Liver (tissue), 9 donors: Measurements from ENCODE around the gene SIGLEC9. TPM values are rescaled to one million over a fixed set of nuclear protein-coding genes. Genes with fewer than 3 reads are reported as not detected.
A peak's percentile ranks its signal among the peaks of the same experiment; 100 is the strongest.

Source experiments
- DNase-seq: peaks from one replicate; pipeline ENCODE4 v3.0.0-alpha.2; 2017; ENCODE audit warnings: low spot score
- H3K27ac ChIP-seq, 2 donors: one replicate each; pipeline ENCODE4 v1.7.0; 2013; ENCODE audit warnings: inconsistent platforms in 2 of 2, low read length in 2 of 2, control low read depth in 1 of 2, low read depth in 1 of 2, mild to moderate bottlenecking in 1 of 2
- H3K27me3 ChIP-seq, 4 donors: one replicate each; pipeline versions ENCODE4 v1.6.1 to v1.7.0; 2013; ENCODE audit warnings: low read length in 3 of 4, inconsistent platforms in 1 of 4, mild to moderate bottlenecking in 1 of 4, moderate library complexity in 1 of 4; ENCODE audit not compliant: control insufficient read depth in 4 of 4, insufficient read depth in 4 of 4
- H3K36me3 ChIP-seq, 4 donors: one replicate each; pipeline versions ENCODE4 v1.6.1 to v1.7.0; 2013; ENCODE audit warnings: low read length in 3 of 4, mild to moderate bottlenecking in 3 of 4, low read depth in 1 of 4, moderate library complexity in 1 of 4; ENCODE audit not compliant: control insufficient read depth in 4 of 4, insufficient read depth in 3 of 4
- H3K4me1 ChIP-seq, 4 donors: one replicate each; pipeline versions ENCODE4 v1.6.1 to v1.7.0; 2013; ENCODE audit warnings: low read length in 3 of 4, mild to moderate bottlenecking in 3 of 4, moderate library complexity in 1 of 4; ENCODE audit not compliant: control insufficient read depth in 4 of 4, insufficient read depth in 4 of 4
- H3K4me3 ChIP-seq, 3 donors: one replicate each; pipeline versions ENCODE4 v1.6.1 to v1.7.0; 2013; ENCODE audit warnings: low read length in 3 of 3, control low read depth in 1 of 3, low read depth in 1 of 3, mild to moderate bottlenecking in 1 of 3
- H3K9ac ChIP-seq, 2 donors: one replicate each; pipeline ENCODE4 v1.7.0; 2013; ENCODE audit warnings: low read length in 2 of 2, mild to moderate bottlenecking in 2 of 2, moderate library complexity in 2 of 2, control low read depth in 1 of 2, low read depth in 1 of 2
- H3K9me3 ChIP-seq, 4 donors: one replicate each; pipeline versions ENCODE4 v1.6.1 to v1.7.0; 2013; ENCODE audit warnings: low read length in 3 of 4; ENCODE audit not compliant: control insufficient read depth in 4 of 4
- ATF3 ChIP-seq: IDR thresholded peaks from 2 replicates; pipeline ENCODE4 v1.6.1; 2016; ENCODE audit warnings: antibody characterized with exemption
- CTCF ChIP-seq: fragments of 150-350 bp; IDR thresholded peaks from 2 replicates; pipeline ENCODE4 v1.5.1; 2017; ENCODE audit warnings: improper control_type of control experiment, low read depth, low read length; ENCODE audit not compliant: missing input control
- EGR1 ChIP-seq, 2 donors: IDR thresholded peaks; 2 replicates each; pipeline ENCODE4 v1.6.1; 2016 to 2018; ENCODE audit warnings: antibody characterized with exemption in 2 of 2, low read depth in 2 of 2
- FOXA1 ChIP-seq: IDR thresholded peaks from 2 replicates; pipeline ENCODE4 v1.6.1; 2016; ENCODE audit warnings: antibody characterized with exemption
- FOXA2 ChIP-seq: IDR thresholded peaks from 2 replicates; pipeline ENCODE4 v1.6.1; 2016; ENCODE audit warnings: antibody characterized with exemption
- GABPA ChIP-seq, 2 donors: IDR thresholded peaks in 1 of 2; conservative IDR thresholded peaks in 1 of 2; 2 replicates each; pipeline ENCODE4 v1.6.1; 2016; ENCODE audit warnings: antibody characterized with exemption in 2 of 2, mild to moderate bottlenecking in 1 of 2, moderate library complexity in 1 of 2
- HNF4A ChIP-seq, 2 donors: conservative IDR thresholded peaks; 2 replicates each; pipeline ENCODE4 v1.6.1; 2016; ENCODE audit warnings: antibody characterized with exemption in 2 of 2, mild to moderate bottlenecking in 2 of 2
- HNF4G ChIP-seq: IDR thresholded peaks from 2 replicates; pipeline ENCODE4 v1.6.1; 2016; ENCODE audit warnings: antibody characterized with exemption
- JUND ChIP-seq, 2 donors: IDR thresholded peaks; 2 replicates each; pipeline ENCODE4 v1.6.1; 2016; ENCODE audit warnings: antibody characterized with exemption in 2 of 2
- MAX ChIP-seq: IDR thresholded peaks from 2 replicates; pipeline ENCODE4 v1.6.1; 2016; ENCODE audit warnings: antibody characterized with exemption
- NR2F2 ChIP-seq: IDR thresholded peaks from 2 replicates; pipeline ENCODE4 v1.6.1; 2016; ENCODE audit warnings: antibody characterized with exemption
- RAD21 ChIP-seq, 2 donors: IDR thresholded peaks; 2 replicates each; pipeline ENCODE4 v1.6.1; 2016; ENCODE audit warnings: antibody characterized with exemption in 2 of 2, mild to moderate bottlenecking in 2 of 2
- REST ChIP-seq: IDR thresholded peaks from 2 replicates; pipeline ENCODE4 v1.6.1; 2016; ENCODE audit warnings: antibody characterized with exemption, mild to moderate bottlenecking
- SP1 ChIP-seq: IDR thresholded peaks from 2 replicates; pipeline ENCODE4 v1.6.1; 2018; ENCODE audit warnings: antibody characterized with exemption, mild to moderate bottlenecking
- TAF1 ChIP-seq: conservative IDR thresholded peaks from 2 replicates; pipeline ENCODE4 v1.6.1; 2016; ENCODE audit warnings: antibody characterized with exemption, mild to moderate bottlenecking
- YY1 ChIP-seq: IDR thresholded peaks from 2 replicates; pipeline ENCODE4 v1.6.1; 2016; ENCODE audit warnings: antibody characterized with exemption, mild to moderate bottlenecking
- ZBTB33 ChIP-seq: IDR thresholded peaks from 2 replicates; pipeline ENCODE4 v1.6.1; 2016; ENCODE audit warnings: antibody characterized with exemption
- WGBS: extraction: QIAGEN DNeasy Blood & Tissue Kit; methylation state at CpG from one replicate; pipeline ENCODE4 v1.1.7; 2013; 5-methylcytosine and 5-hydroxymethylcytosine counted together
- polyA plus RNA-seq, 2 donors: library from polyadenylated mRNA; stranded (reverse) in 1 of 2; unstranded in 1 of 2; fragments of 200-250 nt in 1 of 2; fragments of >200 nt in 1 of 2; fragmentation: Nextera tagmentation in 1 of 2; extraction: Ambion mirVana in 1 of 2; gene quantifications; one replicate each; pipeline versions ENCODE4 v1.2.1 to v1.2.3, GENCODE V29; 2013 to 2015
- total RNA-seq, 2 donors: library from RNA; depleted of rRNA; stranded (reverse); fragments of >200 nt; gene quantifications; one replicate each; pipeline ENCODE4 v1.2.3, GENCODE V29; 2014
- donor health status: healthy.
- donor health status: healthy.
- donor health status: healthy.
- donor health status: healthy.
- donor health status: healthy.

SIGLEC9 gene
- total and polyA plus RNA-seq, 4 donors = 3.0 to 5.4 (median 4.4) TPM

DNA sequence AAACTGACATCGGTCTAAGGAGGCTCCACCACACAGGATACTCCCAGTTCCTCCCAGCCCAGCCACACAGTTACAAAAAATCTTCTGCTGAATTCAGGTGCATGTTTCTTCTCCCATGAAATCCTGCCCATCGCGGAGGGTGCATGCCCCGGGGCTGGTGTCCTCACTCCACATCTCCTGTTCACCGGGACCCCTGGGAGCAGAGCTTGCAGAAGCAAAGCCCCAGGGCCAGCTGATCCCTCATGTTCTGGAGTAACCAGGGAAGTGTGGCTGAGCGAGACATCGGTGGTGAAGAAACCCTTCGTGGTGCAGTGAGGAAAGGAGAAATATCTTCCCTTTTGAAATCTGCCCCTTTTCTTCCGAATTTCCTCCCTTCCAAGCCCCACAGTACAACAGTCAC lies 904 bp upstream of the SIGLEC9 start:
- Histone ChIP-seq H3K4me1 (peaks cover 0 to 18% (median 5%) of the 10 kb centered on the region in 4 donors), H3K36me3 (no peaks in the 10 kb centered on the region), H3K27me3 (no peaks in the 10 kb centered on the region), H3K27ac (peak overlapping the region; percentile 69 to 70), H3K9ac (no peak overlapping the region), H3K9me3 (no peaks in the 10 kb centered on the region), H3K4me3 (no peak overlapping the region)
- TF ChIP-seq ZBTB33 = no peak
- no peak for TF ChIP-seq REST
- TF ChIP-seq CTCF = no peak
- no peak for TF ChIP-seq GABPA (IDR thresholded peaks at IDR 0.05 in 1 of 2, conservative IDR thresholded peaks at IDR 0.05 in 1 of 2)
- no peak for TF ChIP-seq EGR1 (IDR thresholded peaks at IDR 0.05; ENCODE audit: low read depth in 2 of 2)
- no peak for TF ChIP-seq ATF3
- TF ChIP-seq JUND (IDR thresholded peaks at IDR 0.05) = no peak
- no peak for TF ChIP-seq SP1
- TF ChIP-seq FOXA2 = no peak
- no peak for TF ChIP-seq MAX
- no peak for TF ChIP-seq HNF4A (conservative IDR thresholded peaks at IDR 0.05)
- TF ChIP-seq TAF1 = no peak
- no peak for TF ChIP-seq FOXA1
- TF ChIP-seq YY1 = no peak
- TF ChIP-seq HNF4G = no peak
- TF ChIP-seq RAD21 (IDR thresholded peaks at IDR 0.05) = no peak
- DNase-seq = no peak
- WGBS = 67% methylated on average over 9 of the region's 9 CpGs

DNA sequence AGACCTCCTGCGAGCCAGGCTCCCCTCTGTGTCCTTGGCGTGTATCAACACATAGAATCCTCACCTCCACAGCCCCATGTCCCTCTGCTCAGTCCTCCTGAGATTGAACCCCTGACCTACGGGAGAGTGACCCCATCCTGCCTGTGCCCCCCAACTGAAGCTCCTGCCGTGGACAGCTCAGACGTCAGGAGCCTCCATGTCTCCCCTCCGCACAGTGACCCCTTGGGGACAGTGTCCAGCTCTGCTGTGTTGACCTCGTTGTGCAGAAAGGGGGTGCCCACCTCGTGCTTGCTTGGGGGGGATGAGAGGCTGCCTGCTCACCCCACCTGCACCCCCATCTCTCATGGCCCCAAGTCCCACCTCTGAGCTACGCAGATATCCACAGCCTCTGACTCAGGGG lies 490 bp upstream of the SIGLEC9 start:
- WGBS = 72% methylated on average over 9 of the region's 9 CpGs
- H3K4me3 ChIP-seq = no peak overlapping the region

More for the DNA sequence above, 490 bp upstream of the SIGLEC9 start:
- Histone ChIP-seq H3K9ac (no peak overlapping the region), H3K9me3 (no peaks in the 10 kb centered on the region), H3K27ac (peak overlapping the region; percentile 69 to 70), H3K4me1 (peaks cover 0 to 18% (median 5%) of the 10 kb centered on the region in 4 donors), H3K27me3 (no peaks in the 10 kb centered on the region), H3K36me3 (no peaks in the 10 kb centered on the region)
- DNase-seq = no peak
- TF ChIP-seq RAD21 (IDR thresholded peaks at IDR 0.05) (no peak), FOXA2 (no peak), EGR1 (IDR thresholded peaks at IDR 0.05; ENCODE audit: low read depth in 2 of 2) (no peak), NR2F2 (no peak)
